Measurements from ENCODE around the gene KYAT1.

The KYAT1 gene

GRCh38 chr9:128818099-128818838 lies 63.5 kb downstream of the KYAT1 start, which contains the start of gene ENDOG:
Gene ENDOG, plus strand, starts transcription at chr9:128818500. Its CDS starts 185 bp downstream, at chr9:128818685.
- Histone ChIP-seq H3K27ac (ENCODE audit: low read depth, low read length, poor library complexity, severe bottlenecking) (peak within 1 kb of the TSS; percentile 55), H3K4me3 (ENCODE audit: low read depth, low read length, poor library complexity, severe bottlenecking) (peak within 1 kb of the TSS; percentile 71), H3K36me3 (ENCODE audit: insufficient read depth, low read length) (peaks cover 25% of the 10 kb centered on the region), H3K4me2 (ENCODE audit: low read length) (peak within 1 kb of the TSS; percentile 96), H3F3A (ENCODE audit: insufficient read depth, low read length) (0 out of 2 replicates have a peak, but pooled peaks cover 5% of the 10 kb centered on the region), H2AFZ (ENCODE audit: low read length) (no peak within 1 kb of the TSS), H3K27me3 (ENCODE audit: insufficient read depth, low read length) (no peaks in the 10 kb centered on the region), H3K9ac (ENCODE audit: low read length) (peak within 1 kb of the TSS; percentile 69), H3K9me3 (ENCODE audit: low read length) (no peaks in the 10 kb centered on the region), H3K79me2 (ENCODE audit: insufficient read depth, low read length) (no peaks in the 10 kb centered on the region), H4K20me1 (ENCODE audit: insufficient read depth, low read length) (no peaks in the 10 kb centered on the region), H3K4me1 (ENCODE audit: insufficient read depth, low read length, severe bottlenecking) (peaks cover 11% of the 10 kb centered on the region), H3K9me2 (ENCODE audit: low read depth, low read length) (no peaks in the 10 kb centered on the region)
- TF ChIP-seq EZH2 (IDR thresholded peaks at IDR 0.05; ENCODE audit: borderline replicate concordance, low read length) (no peak), CTCF (IDR thresholded peaks at IDR 0.05; ENCODE audit: low read length) (peak; percentile 86)

GRCh38 chr9:128810873-128811272 lies 70.9 kb downstream of the KYAT1 start:
- Histone ChIP-seq H2AFZ (ENCODE audit: low read length) (no peak overlapping the region), H3K9me3 (ENCODE audit: low read length) (no peaks in the 10 kb centered on the region), H3K27me3 (ENCODE audit: insufficient read depth, low read length) (no peaks in the 10 kb centered on the region), H3K9ac (ENCODE audit: low read length) (no peak overlapping the region), H3K36me3 (ENCODE audit: insufficient read depth, low read length) (peaks cover 16% of the 10 kb centered on the region), H3K4me1 (ENCODE audit: insufficient read depth, low read length, severe bottlenecking) (no peaks in the 10 kb centered on the region), H3K9me2 (ENCODE audit: low read depth, low read length) (no peaks in the 10 kb centered on the region), H3K27ac (ENCODE audit: low read depth, low read length, poor library complexity, severe bottlenecking) (no peak overlapping the region), H3K79me2 (ENCODE audit: insufficient read depth, low read length) (no peaks in the 10 kb centered on the region), H3K4me2 (ENCODE audit: low read length) (no peak overlapping the region), H4K20me1 (ENCODE audit: insufficient read depth, low read length) (no peaks in the 10 kb centered on the region), H3F3A (ENCODE audit: insufficient read depth, low read length) (peaks cover 3% of the 10 kb centered on the region; the same call in 1 of the 2 replicates), H3K4me3 (ENCODE audit: low read depth, low read length, poor library complexity, severe bottlenecking) (no peak overlapping the region)
- TF ChIP-seq CTCF (IDR thresholded peaks at IDR 0.05; ENCODE audit: low read length) (no peak), EZH2 (IDR thresholded peaks at IDR 0.05; ENCODE audit: borderline replicate concordance, low read length) (no peak)

- H3K27ac ChIP-seq (ENCODE audit: low read depth, low read length, poor library complexity, severe bottlenecking): no peak overlapping the region
- no peak for TF ChIP-seq EZH2 (IDR thresholded peaks at IDR 0.05; ENCODE audit: borderline replicate concordance, low read length)
- TF ChIP-seq CTCF (IDR thresholded peaks at IDR 0.05; ENCODE audit: low read length): peak; percentile 23; the same call in 1 of the 2 replicates
- H3K9ac ChIP-seq (ENCODE audit: low read length): no peak overlapping the region
Observed at GRCh38 chr9:128809831-128810230, 71.9 kb downstream of the KYAT1 start.

More at GRCh38 chr9:128809831-128810230, 71.9 kb downstream of the KYAT1 start:
- H3K9me2 ChIP-seq (ENCODE audit: low read depth, low read length): no peaks in the 10 kb centered on the region
- no peak overlapping the region for H2AFZ ChIP-seq (ENCODE audit: low read length)
- no peaks in the 10 kb centered on the region for H3K4me1 ChIP-seq (ENCODE audit: insufficient read depth, low read length, severe bottlenecking)
- peaks cover 3% of the 10 kb centered on the region; the same call in 1 of the 2 replicates for H3F3A ChIP-seq (ENCODE audit: insufficient read depth, low read length)
- H3K4me2 ChIP-seq (ENCODE audit: low read length): no peak overlapping the region
- no peaks in the 10 kb centered on the region for H3K27me3 ChIP-seq (ENCODE audit: insufficient read depth, low read length)
- H3K36me3 ChIP-seq (ENCODE audit: insufficient read depth, low read length): peaks cover 25% of the 10 kb centered on the region
- no peaks in the 10 kb centered on the region for H3K79me2 ChIP-seq (ENCODE audit: insufficient read depth, low read length)
- no peaks in the 10 kb centered on the region for H4K20me1 ChIP-seq (ENCODE audit: insufficient read depth, low read length)
- H3K4me3 ChIP-seq (ENCODE audit: low read depth, low read length, poor library complexity, severe bottlenecking): no peak overlapping the region
- no peaks in the 10 kb centered on the region for H3K9me3 ChIP-seq (ENCODE audit: low read length)
